Uterus (tissue), 4 donors: ENCODE results near the gene GOSR2. TPM values are rescaled to one million over a fixed set of nuclear protein-coding genes. Genes with fewer than 3 reads are reported as not detected.

Experiments used
- DNase-seq, 2 donors: peaks; one replicate each; pipeline ENCODE4 v3.0.0-alpha.2; 2019 to 2020
- H3K27ac ChIP-seq, 2 donors: fragments of 200-600 bp; sonication (generic); 1 replicate in 1 of 2; 2 replicates in 1 of 2; pipeline ENCODE4 v1.5.1; 2016 to 2018
- H3K27me3 ChIP-seq, 2 donors: fragments of 200-600 bp; sonication (generic); one replicate each; pipeline ENCODE4 v1.5.1; 2018 to 2019; ENCODE audit warnings: control low read depth in 1 of 2
- H3K36me3 ChIP-seq, 2 donors: fragments of 200-600 bp; sonication (generic); one replicate each; pipeline ENCODE4 v1.5.1; 2019; ENCODE audit warnings: control low read depth in 1 of 2
- H3K4me1 ChIP-seq, 2 donors: fragments of 200-600 bp; sonication (generic); one replicate each; pipeline ENCODE4 v1.5.1; 2018 to 2019; ENCODE audit warnings: control low read depth in 1 of 2
- H3K4me3 ChIP-seq, 2 donors: fragments of 200-600 bp; sonication (generic); 1 replicate in 1 of 2; 2 replicates in 1 of 2; pipeline ENCODE4 v1.5.1; 2018 to 2019; ENCODE audit warnings: mild to moderate bottlenecking in 1 of 2
- H3K9me3 ChIP-seq, 2 donors: fragments of 200-600 bp; sonication (generic); one replicate each; pipeline ENCODE4 v1.5.1; 2019; ENCODE audit warnings: control low read depth in 1 of 2
- POLR2A ChIP-seq, 2 donors: fragments of 450-650 bp; IDR thresholded peaks; one replicate each; pipeline ENCODE4 v1.6.1; 2016; ENCODE audit warnings: antibody characterized with exemption in 2 of 2, mild to moderate bottlenecking in 1 of 2, moderate library complexity in 1 of 2
- intact Hi-C: fragments of 100-400 bp; cut with DNase I; formaldehyde crosslinking; loops from one replicate; pipeline ENCODE4 v1.15.1; 2023; ENCODE audit warnings: low total_unique reads
- total RNA-seq, 4 donors: library from RNA; depleted of rRNA in 3 of 4; stranded (reverse); fragments of >200 nt in 3 of 4; gene quantifications; one replicate each; pipeline versions ENCODE4 v1.1.0 to v1.2.4, GENCODE V29; 2014 to 2023
- TF ChIP-seq, protein P1 (sequence below), 4 experiments: fragments of 200-600 bp in 2 of 4; fragments of 450-650 bp in 2 of 4; sonication (generic) in 2 of 4; IDR thresholded peaks; one replicate each; pipeline ENCODE4 v1.5.1; 2016 to 2019; ENCODE audit warnings: antibody characterized with exemption in 4 of 4, mild to moderate bottlenecking in 2 of 4, moderate library complexity in 1 of 4
- donor health status: DM: yes; HTN: yes; CAD: no.

GOSR2 gene
- total RNA-seq, 4 donors from 2014 or later, result 66.9 to 90.5 (median 77.2) TPM

GRCh38 chr17:46908068-46908737 lies 14.8 kb upstream of the GOSR2 start:
- DNase-seq, result no peak
- TF ChIP-seq POLR2A (IDR thresholded peaks at IDR 0.05), result no peak
- TF ChIP-seq, protein P1, sequence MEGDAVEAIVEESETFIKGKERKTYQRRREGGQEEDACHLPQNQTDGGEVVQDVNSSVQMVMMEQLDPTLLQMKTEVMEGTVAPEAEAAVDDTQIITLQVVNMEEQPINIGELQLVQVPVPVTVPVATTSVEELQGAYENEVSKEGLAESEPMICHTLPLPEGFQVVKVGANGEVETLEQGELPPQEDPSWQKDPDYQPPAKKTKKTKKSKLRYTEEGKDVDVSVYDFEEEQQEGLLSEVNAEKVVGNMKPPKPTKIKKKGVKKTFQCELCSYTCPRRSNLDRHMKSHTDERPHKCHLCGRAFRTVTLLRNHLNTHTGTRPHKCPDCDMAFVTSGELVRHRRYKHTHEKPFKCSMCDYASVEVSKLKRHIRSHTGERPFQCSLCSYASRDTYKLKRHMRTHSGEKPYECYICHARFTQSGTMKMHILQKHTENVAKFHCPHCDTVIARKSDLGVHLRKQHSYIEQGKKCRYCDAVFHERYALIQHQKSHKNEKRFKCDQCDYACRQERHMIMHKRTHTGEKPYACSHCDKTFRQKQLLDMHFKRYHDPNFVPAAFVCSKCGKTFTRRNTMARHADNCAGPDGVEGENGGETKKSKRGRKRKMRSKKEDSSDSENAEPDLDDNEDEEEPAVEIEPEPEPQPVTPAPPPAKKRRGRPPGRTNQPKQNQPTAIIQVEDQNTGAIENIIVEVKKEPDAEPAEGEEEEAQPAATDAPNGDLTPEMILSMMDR (IDR thresholded peaks at IDR 0.05), result no peak
- H3K27me3 ChIP-seq, result no peaks in the 10 kb centered on the region
- H3K36me3 ChIP-seq, result no peaks in the 10 kb centered on the region
- H3K27ac ChIP-seq, result no peak overlapping the region
- H3K4me3 ChIP-seq, result no peak overlapping the region
- intact Hi-C loops, result no loop called here
- no peaks in the 10 kb centered on the region for H3K9me3 ChIP-seq
- H3K4me1 ChIP-seq, result no peaks in the 10 kb centered on the region

GRCh38 chr17:46910179-46910927 lies 12.6 kb upstream of the GOSR2 start:
- Histone ChIP-seq H3K27me3 (no peaks in the 10 kb centered on the region), H3K36me3 (no peaks in the 10 kb centered on the region), H3K9me3 (no peaks in the 10 kb centered on the region), H3K4me3 (no peak overlapping the region), H3K4me1 (no peaks in the 10 kb centered on the region), H3K27ac (no peak overlapping the region)
- DNase-seq, result no peak
- intact Hi-C loops, result no loop called here
- no peak for TF ChIP-seq POLR2A (IDR thresholded peaks at IDR 0.05)

DNA sequence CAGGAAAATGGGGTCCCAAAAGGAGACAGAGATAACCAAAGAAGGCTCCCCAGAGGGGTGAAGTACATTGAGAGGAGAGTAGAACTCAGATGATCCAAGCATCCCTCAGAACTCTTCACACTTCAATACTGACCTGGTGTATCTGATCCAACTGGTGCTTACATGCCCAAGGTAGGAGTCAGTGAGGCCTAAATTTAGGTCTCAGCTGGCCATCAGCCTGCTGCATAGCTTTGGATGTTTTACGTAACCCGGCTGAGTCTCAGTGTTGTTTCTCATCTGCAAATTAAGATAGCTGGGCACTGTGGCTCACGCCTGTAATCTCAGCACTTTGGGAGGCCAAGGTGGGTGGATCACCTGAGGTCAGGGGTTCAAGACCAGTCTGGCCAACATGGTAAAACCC lies 11.6 kb upstream of the GOSR2 start:
- TF ChIP-seq, protein P1 (IDR thresholded peaks at IDR 0.05), result no peak
- TF ChIP-seq POLR2A (IDR thresholded peaks at IDR 0.05), result no peak
- Histone ChIP-seq H3K4me3 (no peak overlapping the region), H3K27ac (no peak overlapping the region), H3K4me1 (no peaks in the 10 kb centered on the region), H3K9me3 (no peaks in the 10 kb centered on the region), H3K36me3 (no peaks in the 10 kb centered on the region), H3K27me3 (no peaks in the 10 kb centered on the region)
- no peak for DNase-seq
- intact Hi-C loops, result no loop called here

GRCh38 chr17:46915596-46915995 lies 7.4 kb upstream of the GOSR2 start:
- Histone ChIP-seq H3K27me3 (no peaks in the 10 kb centered on the region), H3K4me3 (no peak overlapping the region), H3K9me3 (no peaks in the 10 kb centered on the region), H3K4me1 (no peaks in the 10 kb centered on the region), H3K36me3 (no peaks in the 10 kb centered on the region), H3K27ac (no peak overlapping the region)
- no peak for TF ChIP-seq POLR2A (IDR thresholded peaks at IDR 0.05)
- TF ChIP-seq, protein P1 (IDR thresholded peaks at IDR 0.05), result no peak
- intact Hi-C loops, result no loop called here
- DNase-seq, result no peak

DNA sequence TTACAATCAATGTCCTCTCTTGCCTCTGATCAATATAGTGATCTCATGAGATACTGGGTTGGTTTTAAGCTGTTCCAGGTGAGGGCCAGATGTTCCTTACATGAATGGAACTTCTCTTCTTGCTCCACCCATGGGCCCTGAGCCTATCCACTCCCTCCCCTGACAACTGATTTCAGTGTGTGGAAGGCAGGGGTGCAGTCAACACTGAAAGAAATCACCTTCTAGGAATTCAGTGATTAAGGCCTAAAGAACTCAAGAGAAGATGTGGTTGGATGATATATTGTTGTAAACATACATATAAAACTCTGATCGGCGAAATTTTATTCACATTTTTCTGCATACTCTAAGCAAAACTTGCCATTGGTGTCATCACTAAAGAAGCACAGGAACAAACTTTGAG lies 6.7 kb upstream of the GOSR2 start:
- intact Hi-C loops, result no loop called here
- Histone ChIP-seq H3K4me1 (no peaks in the 10 kb centered on the region), H3K36me3 (no peaks in the 10 kb centered on the region), H3K27ac (no peak overlapping the region), H3K9me3 (no peaks in the 10 kb centered on the region), H3K4me3 (no peak overlapping the region), H3K27me3 (no peaks in the 10 kb centered on the region)
- no peak for TF ChIP-seq POLR2A (IDR thresholded peaks at IDR 0.05)
- TF ChIP-seq, protein P1 (IDR thresholded peaks at IDR 0.05), result no peak
- no peak for DNase-seq
